Ovary (tissue), 9 donors: ENCODE results near the gene BTBD9. TPM values are rescaled to one million over a fixed set of nuclear protein-coding genes. Genes with fewer than 3 reads are reported as not detected.

ENCODE experiments used
- DNase-seq, 5 donors: peaks; one replicate each; pipeline ENCODE4 v3.0.0-alpha.2; 2019 to 2020
- H3K27ac ChIP-seq, 2 donors: fragments of 200-600 bp; one replicate each; pipeline versions ENCODE4 v1.5.1 to v1.8.0; 2019 to 2022
- H3K27me3 ChIP-seq: fragments of 200-600 bp; one replicate; pipeline ENCODE4 v1.8.0; 2022
- H3K36me3 ChIP-seq: fragments of 200-600 bp; sonication (generic); one replicate; pipeline ENCODE4 v1.5.1; 2019
- H3K4me1 ChIP-seq: one replicate; pipeline ENCODE4 v1.8.1; 2013; ENCODE audit warnings: mild to moderate bottlenecking, moderate library complexity; ENCODE audit not compliant: insufficient read depth
- H3K4me3 ChIP-seq: fragments of 200-600 bp; sonication (generic); one replicate; pipeline ENCODE4 v1.5.1; 2017
- H3K9me3 ChIP-seq, 2 donors: fragments of 200-600 bp in 1 of 2; sonication (generic) in 1 of 2; one replicate each; pipeline versions ENCODE4 v1.5.1 to v1.8.1; 2013 to 2019; ENCODE audit warnings: mild to moderate bottlenecking in 1 of 2, moderate library complexity in 1 of 2
- EP300 ChIP-seq: sonication (generic); formaldehyde crosslinking; IDR thresholded peaks from one replicate; pipeline ENCODE4 v1.6.1; 2017; ENCODE audit warnings: antibody characterized with exemption
- POLR2A ChIP-seq: fragments of 450-650 bp; IDR thresholded peaks from one replicate; pipeline ENCODE4 v1.6.1; 2017; ENCODE audit warnings: antibody characterized with exemption, mild to moderate bottlenecking, moderate library complexity
- whole genome bisulfite sequencing, 3 donors: extraction: QIAGEN DNeasy Blood & Tissue Kit in 1 of 3; methylation state at CpG; one replicate each; pipeline versions ENCODE4 v1.1.5 to v1.1.7; 2013 to 2017; 5-methylcytosine and 5-hydroxymethylcytosine counted together
- intact Hi-C, 4 donors: fragments of 100-400 bp; cut with DNase I; formaldehyde crosslinking; loops; one replicate each; pipeline versions ENCODE4 v1.11.0 to v1.15.1; 2022 to 2023
- polyA plus RNA-seq, 2 donors: library from polyadenylated mRNA; stranded (reverse); fragments of 200-250 nt in 1 of 2; fragments of 350-450 nt in 1 of 2; fragmentation: Illumina TruSeq in 1 of 2; extraction: RNeasy Lipid Tissue Mini Kit (QIAGEN cat#74804) in 1 of 2; gene quantifications; one replicate each; pipeline ENCODE4 v1.2.3, GENCODE V29; 2013 to 2014
- total RNA-seq, 7 donors: library from RNA; depleted of rRNA in 2 of 7; stranded (reverse); fragments of >200 nt in 2 of 7; fragmentation: NEBNext Ultra II Directional in 3 of 7; extraction: Animal tissue kit (Norgen Biotek cat#: 25700) in 3 of 7; gene quantifications; one replicate each; pipeline versions ENCODE4 v1.1.0 to v1.2.4, GENCODE V29; 2016 to 2023
- TF ChIP-seq, protein P1 (sequence below), 3 donors: fragments of 450-650 bp in 2 of 3; fragments of 200-600 bp in 1 of 3; IDR thresholded peaks; one replicate each; pipeline versions ENCODE4 v1.5.1 to v1.8.0; 2016 to 2022; ENCODE audit warnings: antibody characterized with exemption in 3 of 3, mild to moderate bottlenecking in 1 of 3
- donor health status: DM: no; HTN: no; CAD: no; lungs with moderate emphysema.
- donor health status: DM: no; HTN: no; CAD: no.
- donor health status: Bipolar disorder and iron deficiency.
- donor health status: DM: yes; HTN: yes; CAD: no.
- donor health status: DM: no; HTN: no; CAD: no.
- donor health status: DM: yes; HTN: yes; CAD: no.

BTBD9 gene
- total and polyA plus RNA-seq, 9 donors = 7.2 to 28.8 (median 21.0) TPM

DNA sequence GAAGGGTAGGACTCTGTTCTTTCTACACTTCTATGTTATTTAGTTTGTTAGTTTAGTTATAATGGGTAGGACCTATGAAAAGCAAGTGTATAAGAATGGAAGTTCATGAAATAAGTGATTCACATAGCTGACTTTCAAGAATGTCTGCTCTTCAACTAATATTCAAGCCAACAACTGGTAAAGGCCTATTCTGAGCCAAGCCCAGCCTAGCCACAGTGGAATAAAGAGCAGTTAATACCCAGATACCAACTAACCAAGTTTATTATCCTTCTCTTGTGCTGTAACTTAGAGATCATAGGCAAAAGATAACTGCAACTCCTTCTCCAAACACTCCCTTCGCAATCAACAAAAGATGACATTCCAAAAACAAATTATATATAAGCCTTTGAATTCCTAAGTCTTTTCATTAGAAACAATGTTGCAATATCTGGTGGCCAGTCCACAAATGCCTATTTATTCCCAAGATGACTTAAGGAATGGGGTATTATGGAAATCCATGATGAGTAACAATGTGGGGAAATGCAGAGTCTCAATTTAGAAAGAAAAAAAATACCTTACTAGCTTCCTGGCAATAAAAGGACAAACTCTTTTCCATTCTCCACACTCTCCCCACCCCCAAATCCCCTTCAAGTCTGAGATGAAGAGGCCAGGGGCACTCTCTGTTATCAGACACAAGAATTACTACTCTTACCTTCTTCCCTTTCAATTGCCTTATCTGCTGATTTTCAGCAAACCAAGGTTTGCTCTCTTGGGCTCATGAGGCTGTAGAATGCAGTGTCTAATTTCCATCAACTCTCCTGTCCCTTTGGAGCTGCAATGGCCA, 27.4 kb downstream of the BTBD9 start:
- no peak overlapping the region for H3K27ac ChIP-seq
- intact Hi-C loops = no loop called here
- peaks cover 5% of the 10 kb centered on the region for H3K4me1 ChIP-seq
- 73 to 88% (median 88%) methylated on average over 1 of the region's 1 CpG for WGBS, 3 donors
- TF ChIP-seq, protein P1, sequence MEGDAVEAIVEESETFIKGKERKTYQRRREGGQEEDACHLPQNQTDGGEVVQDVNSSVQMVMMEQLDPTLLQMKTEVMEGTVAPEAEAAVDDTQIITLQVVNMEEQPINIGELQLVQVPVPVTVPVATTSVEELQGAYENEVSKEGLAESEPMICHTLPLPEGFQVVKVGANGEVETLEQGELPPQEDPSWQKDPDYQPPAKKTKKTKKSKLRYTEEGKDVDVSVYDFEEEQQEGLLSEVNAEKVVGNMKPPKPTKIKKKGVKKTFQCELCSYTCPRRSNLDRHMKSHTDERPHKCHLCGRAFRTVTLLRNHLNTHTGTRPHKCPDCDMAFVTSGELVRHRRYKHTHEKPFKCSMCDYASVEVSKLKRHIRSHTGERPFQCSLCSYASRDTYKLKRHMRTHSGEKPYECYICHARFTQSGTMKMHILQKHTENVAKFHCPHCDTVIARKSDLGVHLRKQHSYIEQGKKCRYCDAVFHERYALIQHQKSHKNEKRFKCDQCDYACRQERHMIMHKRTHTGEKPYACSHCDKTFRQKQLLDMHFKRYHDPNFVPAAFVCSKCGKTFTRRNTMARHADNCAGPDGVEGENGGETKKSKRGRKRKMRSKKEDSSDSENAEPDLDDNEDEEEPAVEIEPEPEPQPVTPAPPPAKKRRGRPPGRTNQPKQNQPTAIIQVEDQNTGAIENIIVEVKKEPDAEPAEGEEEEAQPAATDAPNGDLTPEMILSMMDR (IDR thresholded peaks at IDR 0.05) = no peak
- TF ChIP-seq EP300 (no peak), POLR2A (no peak)
- H3K36me3 ChIP-seq = no peaks in the 10 kb centered on the region
- H3K27me3 ChIP-seq = no peaks in the 10 kb centered on the region
- H3K9me3 ChIP-seq = no peaks in the 10 kb centered on the region
- no peak overlapping the region for H3K4me3 ChIP-seq
- no peak for DNase-seq

DNA sequence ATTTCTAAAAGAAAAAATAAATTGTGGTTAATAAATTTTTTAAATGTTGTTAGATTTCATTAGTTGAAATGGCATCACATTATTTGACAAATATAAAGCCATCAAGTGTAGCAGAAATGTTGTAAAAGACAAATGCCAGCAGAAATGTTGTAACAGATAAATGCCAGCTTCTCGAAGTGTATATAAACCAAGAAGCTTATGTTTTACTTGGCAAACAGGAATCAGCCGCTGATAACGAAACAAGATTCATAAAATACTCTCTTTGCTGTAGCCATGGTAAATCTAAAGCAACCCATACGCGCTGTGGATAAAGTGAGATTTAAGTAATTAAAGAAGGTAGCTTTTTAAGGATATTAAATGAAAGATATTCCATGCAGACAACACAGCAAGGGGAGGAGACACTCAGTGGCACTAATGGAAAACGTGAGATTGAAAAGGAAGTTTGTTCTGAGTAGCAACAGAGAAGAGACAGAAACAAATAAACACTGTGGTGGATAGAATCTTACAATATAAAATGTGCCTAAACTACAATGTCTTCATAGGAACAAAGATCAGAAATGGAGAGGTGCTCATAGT, 29.6 kb downstream of the BTBD9 start:
- Histone ChIP-seq H3K4me3 (no peak overlapping the region), H3K27ac (no peak overlapping the region), H3K4me1 (peaks cover 5% of the 10 kb centered on the region), H3K27me3 (no peaks in the 10 kb centered on the region), H3K36me3 (no peaks in the 10 kb centered on the region), H3K9me3 (no peaks in the 10 kb centered on the region)
- intact Hi-C loops = no loop called here
- 26 to 53% (median 35%) methylated on average over 6 of the region's 6 CpGs for WGBS, 3 donors
- TF ChIP-seq, protein P1 (IDR thresholded peaks at IDR 0.05) = no peak
- DNase-seq = no peak

DNA sequence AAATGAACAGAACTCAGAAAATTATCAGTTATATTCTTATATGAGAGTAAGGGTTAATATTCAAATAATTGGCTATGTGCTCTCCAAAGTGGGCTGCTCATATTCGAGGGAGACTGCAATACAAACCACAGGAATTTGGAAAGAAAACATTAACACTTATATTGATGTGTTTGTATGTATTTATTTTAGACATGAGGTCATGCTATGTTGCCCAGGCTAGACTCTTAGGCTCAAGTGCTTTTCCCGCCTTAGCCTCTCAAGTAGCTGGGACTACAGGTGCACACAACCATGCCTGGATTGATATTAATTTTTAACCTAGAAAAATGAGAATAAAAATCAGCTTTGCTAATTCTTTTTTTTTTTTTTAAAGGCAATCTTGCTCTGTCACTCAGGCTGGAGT, 35.0 kb downstream of the BTBD9 start:
- no peaks in the 10 kb centered on the region for H3K36me3 ChIP-seq
- intact Hi-C loops = no loop called here
- 48 to 58% (median 56%) methylated on average over 2 of the region's 2 CpGs for WGBS, 3 donors
- no peak overlapping the region for H3K27ac ChIP-seq
- H3K9me3 ChIP-seq = no peaks in the 10 kb centered on the region
- TF ChIP-seq, protein P1 (IDR thresholded peaks at IDR 0.05) = no peak
- TF ChIP-seq POLR2A = no peak
- no peak for TF ChIP-seq EP300
- H3K4me3 ChIP-seq = no peak overlapping the region
- H3K27me3 ChIP-seq = no peaks in the 10 kb centered on the region
- H3K4me1 ChIP-seq = no peaks in the 10 kb centered on the region
- no peak for DNase-seq

DNA sequence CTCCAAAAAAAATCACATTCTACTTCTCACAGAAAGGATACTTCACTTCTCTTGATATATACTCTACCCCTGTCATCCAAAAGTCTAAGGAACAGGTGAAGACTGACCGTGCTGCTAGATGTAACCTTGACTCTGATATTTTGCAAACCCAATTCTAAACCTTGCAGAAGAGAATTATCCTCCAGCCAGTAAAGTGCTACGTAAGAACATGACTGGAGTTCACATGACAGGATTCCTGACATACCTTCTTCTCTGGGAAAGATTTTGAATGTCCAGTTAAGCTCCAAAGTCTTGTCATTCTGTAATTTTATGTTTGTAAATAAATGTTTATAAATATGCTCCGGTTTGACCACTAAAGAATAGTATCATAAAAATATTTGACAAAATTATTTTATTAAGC, 35.8 kb downstream of the BTBD9 start:
- TF ChIP-seq POLR2A (no peak), EP300 (no peak)
- TF ChIP-seq, protein P1 (IDR thresholded peaks at IDR 0.05) = no peak
- Histone ChIP-seq H3K27me3 (no peaks in the 10 kb centered on the region), H3K36me3 (no peaks in the 10 kb centered on the region), H3K9me3 (no peaks in the 10 kb centered on the region), H3K4me3 (no peak overlapping the region), H3K27ac (no peak overlapping the region), H3K4me1 (no peaks in the 10 kb centered on the region)
- DNase-seq = no peak
- intact Hi-C loops = no loop called here
- 30 to 42% (median 34%) methylated on average over 3 of the region's 3 CpGs for WGBS, 3 donors
